Stimulated activated CD8-positive, alpha-beta memory T cell treated with anti-CD3 and anti-CD28 coated beads, Interleukin-4, amount 100 ng/mL, for 4 hours (primary cell): ENCODE data around the gene KBTBD12.

Experiments
- DNase-seq, 2 donors: peaks; one replicate each; pipeline ENCODE4 v3.0.0-alpha.2; 2020; ENCODE audit warnings: low read depth in 2 of 2, low spot score in 1 of 2

The KBTBD12 gene

GRCh38 chr3:128009952-128010846 is 95.2 kb downstream of the KBTBD12 start:
- no peak for DNase-seq

GRCh38 chr3:128011140-128011539 is 96.1 kb downstream of the KBTBD12 start:
- DNase-seq = no peak

GRCh38 chr3:128012050-128012449 is 97.0 kb downstream of the KBTBD12 start:
- no peak for DNase-seq

- no peak for DNase-seq
These were observed 99.5 kb downstream of the KBTBD12 start for GRCh38 chr3:128014548-128014947.

GRCh38 chr3:128016502-128016901 is 101.5 kb downstream of the KBTBD12 start:
- DNase-seq = no peak

- no peak for DNase-seq
These were observed 106.8 kb downstream of the KBTBD12 start for GRCh38 chr3:128021768-128022372.

GRCh38 chr3:128033102-128033501 is 118.1 kb downstream of the KBTBD12 start:
- no peak for DNase-seq

GRCh38 chr3:128036119-128036518 is 121.1 kb downstream of the KBTBD12 start:
- no peak for DNase-seq
